ENCODE data around the gene LYPD1. TPM values are rescaled to one million over a fixed set of nuclear protein-coding genes. Genes with fewer than 3 reads are reported as not detected.

The LYPD1 gene
- total and polyA plus RNA-seq, 9 of the 15 experiments (the other 6 are each of a cell fraction or from before 2014, with no cell fraction given): not detected

DNA sequence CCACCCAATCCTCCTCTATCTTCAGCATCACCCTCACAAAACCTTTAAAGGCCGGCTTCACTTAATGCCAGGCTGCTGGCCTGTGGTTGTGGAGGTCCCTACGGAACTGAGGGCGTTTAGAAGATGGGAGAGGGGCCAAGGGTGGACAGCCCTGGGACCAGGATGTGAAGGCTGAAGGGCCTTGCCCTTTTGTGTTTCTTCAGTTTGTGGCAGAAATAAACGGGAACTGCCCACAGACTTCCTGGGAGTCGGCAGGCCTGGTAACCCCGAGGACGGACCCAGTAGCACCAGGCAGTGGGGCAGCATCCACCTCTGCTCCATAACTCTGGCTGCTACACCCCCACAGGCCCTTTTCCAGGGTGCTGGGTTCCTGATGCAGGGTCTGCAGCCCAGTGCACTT, 51.3 kb downstream of the LYPD1 start:
- FAIRE-seq (no peak), ATAC-seq (no peak), DNase-seq (ENCODE audit: extremely low read depth in 1 of 4, low spot score in 3 of 4) (no peak)
- H2AFZ ChIP-seq (ENCODE audit: low read depth, low read length): no peak overlapping the region
- no peak overlapping the region for H3K27ac ChIP-seq (ENCODE audit: extremely low read depth, low read depth, low read length)
- H3K79me2 ChIP-seq (ENCODE audit: control insufficient read depth, insufficient read depth, low read length): no peaks in the 10 kb centered on the region
- WGBS (ENCODE audit: insufficient coverage, low coverage, missing lambda C conversion rate): 0% methylated on average over 7 of the region's 7 CpGs
- H3K9me3 ChIP-seq (replicated peaks; ENCODE audit: control insufficient read depth, insufficient read depth, low read depth, low read length): no peaks in the 10 kb centered on the region
- no peaks in the 10 kb centered on the region for H3K4me1 ChIP-seq (replicated peaks in 1 of 2; ENCODE audit: control insufficient read depth in 2 of 2, insufficient read depth in 2 of 2, low read length in 2 of 2)
- H3K4me2 ChIP-seq (ENCODE audit: insufficient read depth, low read length): no peak overlapping the region
- no peaks in the 10 kb centered on the region for H3K9me1 ChIP-seq (ENCODE audit: control insufficient read depth, insufficient read depth, low read length)
- CTCF ChIA-PET (ENCODE audit: low intra/inter-chr PET ratio): no interaction called here
- in situ Hi-C loops (cut with MboI): no loop called here
- no peak overlapping the region for H3K4me3 ChIP-seq
- no peak overlapping the region for H3K9ac ChIP-seq (ENCODE audit: insufficient read depth in 1 of 2, low read depth in 2 of 2, low read length in 2 of 2)
- no TSS peak for BruUV-seq (replicated peaks)
- TF ChIP-seq CBX2 (IDR thresholded peaks at IDR 0.05; ENCODE audit: insufficient read depth, low read length, poor library complexity, severe bottlenecking): no peak
- no peak for TF ChIP-seq ESRRA (IDR thresholded peaks at IDR 0.05; ENCODE audit: borderline replicate concordance, low read depth)
- no peak for TF ChIP-seq SMAD1 (IDR thresholded peaks at IDR 0.05; ENCODE audit: low read depth, low read length, partially characterized antibody)
- TF ChIP-seq ZNF280A (IDR thresholded peaks at IDR 0.05; ENCODE audit: low read depth, partially characterized antibody): no peak
- no peak for TF ChIP-seq FIP1L1 (IDR thresholded peaks at IDR 0.05; ENCODE audit: low read depth, low read length, poor library complexity, severe bottlenecking)
- TF ChIP-seq THRB (CRISPR knock-in tag; conservative IDR thresholded peaks at IDR 0.05): no peak
- TF ChIP-seq ZEB2 (IDR thresholded peaks at IDR 0.05): no peak
- H4K20me1 ChIP-seq (replicated peaks; ENCODE audit: control insufficient read depth, insufficient read depth, low read length): no peaks in the 10 kb centered on the region
- no peaks in the 10 kb centered on the region; a peak in 1 of 5 replicates for H3K27me3 ChIP-seq (ENCODE audit: control insufficient read depth in 2 of 2, insufficient read depth in 2 of 2, low read length in 2 of 2)
- POLR2A ChIA-PET: no interaction called here
- intact Hi-C loops (cut with micrococcal nuclease): no loop called here
- no peaks in the 10 kb centered on the region for H3K36me3 ChIP-seq (ENCODE audit: control insufficient read depth, insufficient read depth, low read length)
